Measurements from ENCODE around the gene IL1R1.

DNA sequence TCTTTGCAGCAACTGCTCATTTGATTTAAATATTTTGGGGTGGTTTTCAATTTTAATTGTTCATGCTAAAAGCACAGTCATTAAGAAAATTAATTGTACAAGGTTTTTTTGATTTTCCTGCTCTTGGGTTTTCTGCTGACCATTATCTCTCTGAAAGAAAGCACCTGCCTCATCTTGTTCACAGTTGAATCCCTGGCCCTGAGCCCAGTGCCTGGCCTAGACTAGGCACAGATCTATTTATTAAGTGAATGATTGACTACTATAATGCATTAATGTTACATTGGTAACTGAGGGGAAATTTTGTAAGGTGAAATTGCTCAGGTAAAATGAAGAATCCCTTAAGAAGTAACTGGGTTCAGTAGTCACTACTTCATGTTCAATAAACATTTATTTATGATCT lies 66.2 kb downstream of the IL1R1 start:
- no peak for TF ChIP-seq MAX (IDR thresholded peaks at IDR 0.05)
- no peak for TF ChIP-seq TCF12 (IDR thresholded peaks at IDR 0.05; ENCODE audit: low read depth)
- no peak for TF ChIP-seq USF1 (IDR thresholded peaks at IDR 0.05)
- no peak for TF ChIP-seq EP300 (IDR thresholded peaks at IDR 0.05; ENCODE audit: borderline replicate concordance)
- no peak for TF ChIP-seq EGR1 (IDR thresholded peaks at IDR 0.05)
- no peak for TF ChIP-seq REST (IDR thresholded peaks at IDR 0.05; ENCODE audit: low read depth)

All from Ishikawa (cell line).